Breast epithelium (tissue), 4 donors: ENCODE data around the gene CPO. TPM values are rescaled to one million over a fixed set of nuclear protein-coding genes. Genes with fewer than 3 reads are reported as not detected.

Source experiments
- DNase-seq, 2 donors: peaks; one replicate each; pipeline ENCODE4 v3.0.0-alpha.2; 2019; ENCODE audit warnings: low spot score in 2 of 2
- H3K27ac ChIP-seq, 2 donors: fragments of 200-600 bp; sonication (generic) in 1 of 2; one replicate each; pipeline ENCODE4 v1.5.1; 2016 to 2019; ENCODE audit warnings: mild to moderate bottlenecking in 1 of 2
- H3K27me3 ChIP-seq, 2 donors: fragments of 200-600 bp; sonication (generic) in 1 of 2; one replicate each; pipeline versions ENCODE4 v1.5.1 to v1.6.0; 2017 to 2019; ENCODE audit warnings: control low read depth in 1 of 2, mild to moderate bottlenecking in 1 of 2
- H3K36me3 ChIP-seq: fragments of 200-600 bp; one replicate; pipeline ENCODE4 v1.5.1; 2019
- H3K4me1 ChIP-seq, 2 donors: fragments of 200-600 bp; sonication (generic); one replicate each; pipeline ENCODE4 v1.5.1; 2016 to 2019; ENCODE audit warnings: control low read depth in 1 of 2
- H3K4me3 ChIP-seq, 3 donors: fragments of 200-600 bp; sonication (generic); 1 replicate in 2 of 3; 2 replicates in 1 of 3; pipeline ENCODE4 v1.5.1; 2016 to 2019; ENCODE audit warnings: mild to moderate bottlenecking in 3 of 3, moderate library complexity in 2 of 3
- H3K9me3 ChIP-seq, 2 donors: fragments of 200-600 bp; sonication (generic) in 1 of 2; one replicate each; pipeline ENCODE4 v1.5.1; 2016 to 2019; ENCODE audit warnings: control low read depth in 1 of 2
- CTCF ChIP-seq, 3 donors: fragments of 450-650 bp; IDR thresholded peaks; one replicate each; pipeline ENCODE4 v1.5.1; 2016 to 2017; ENCODE audit warnings: antibody characterized with exemption in 3 of 3, mild to moderate bottlenecking in 3 of 3, moderate library complexity in 3 of 3
- POLR2A ChIP-seq: fragments of 450-650 bp; IDR thresholded peaks from one replicate; pipeline ENCODE4 v1.6.1; 2016; ENCODE audit warnings: antibody characterized with exemption, mild to moderate bottlenecking, moderate library complexity
- POLR2AphosphoS5 ChIP-seq, 3 donors: sonication (generic); formaldehyde crosslinking; IDR thresholded peaks; one replicate each; pipeline ENCODE4 v1.6.1; 2017; ENCODE audit warnings: antibody characterized with exemption in 3 of 3
- intact Hi-C: fragments of 100-400 bp; cut with DNase I; formaldehyde crosslinking; loops from one replicate; pipeline ENCODE4 v1.15.1; 2023; ENCODE audit warnings: low total_unique reads
- total RNA-seq, 3 donors: library from RNA; depleted of rRNA; stranded (reverse); fragments of >200 nt; gene quantifications; one replicate each; pipeline ENCODE4 v1.1.0, GENCODE V29; 2016

Gene CPO
- 1 to 10 TPM in 1 of 3 donors, under 1 TPM in 2; 0.66 to 1.6 (median 0.96) TPM for total RNA-seq

- intact Hi-C loops = no loop called here
- no peaks in the 10 kb centered on the region for H3K27me3 ChIP-seq
- H3K27ac ChIP-seq = no peak within 1 kb of the TSS
- DNase-seq = no peak
- no peaks in the 10 kb centered on the region for H3K9me3 ChIP-seq
- TF ChIP-seq POLR2A (no peak), POLR2AphosphoS5 (IDR thresholded peaks at IDR 0.05) (no peak), CTCF (IDR thresholded peaks at IDR 0.05) (no peak)
- no peaks in the 10 kb centered on the region for H3K36me3 ChIP-seq
- H3K4me1 ChIP-seq = no peaks in the 10 kb centered on the region
- H3K4me3 ChIP-seq = no peak within 1 kb of the TSS
Measured at GRCh38 chr2:206939340-206939739, at the start of gene CPO. TSS of gene CPO (plus strand) at chr2:206939518. CDS start at chr2:206939600, 82 bp downstream.

- H3K4me1 ChIP-seq = no peaks in the 10 kb centered on the region
- no peak overlapping the region for H3K27ac ChIP-seq
- no peaks in the 10 kb centered on the region for H3K36me3 ChIP-seq
- intact Hi-C loops = no loop called here
- DNase-seq = no peak
- TF ChIP-seq POLR2AphosphoS5 (IDR thresholded peaks at IDR 0.05) (no peak), POLR2A (no peak), CTCF (IDR thresholded peaks at IDR 0.05) (no peak)
- H3K27me3 ChIP-seq = no peaks in the 10 kb centered on the region
- no peak overlapping the region for H3K4me3 ChIP-seq
- no peaks in the 10 kb centered on the region for H3K9me3 ChIP-seq
Measured at GRCh38 chr2:206890179-206890578, 49.1 kb upstream of the CPO start.

GRCh38 chr2:206890926-206891325 is 48.4 kb upstream of the CPO start:
- DNase-seq = no peak
- no peaks in the 10 kb centered on the region for H3K36me3 ChIP-seq
- H3K9me3 ChIP-seq = no peaks in the 10 kb centered on the region
- no peaks in the 10 kb centered on the region for H3K4me1 ChIP-seq
- H3K4me3 ChIP-seq = no peak overlapping the region
- TF ChIP-seq POLR2A (no peak), CTCF (IDR thresholded peaks at IDR 0.05) (no peak), POLR2AphosphoS5 (IDR thresholded peaks at IDR 0.05) (no peak)
- H3K27me3 ChIP-seq = no peaks in the 10 kb centered on the region
- intact Hi-C loops = no loop called here
- H3K27ac ChIP-seq = no peak overlapping the region

- H3K9me3 ChIP-seq = no peaks in the 10 kb centered on the region
- no peak for TF ChIP-seq CTCF (IDR thresholded peaks at IDR 0.05)
- no peak for TF ChIP-seq POLR2AphosphoS5 (IDR thresholded peaks at IDR 0.05)
- no peak for TF ChIP-seq POLR2A
- DNase-seq = no peak
- H3K36me3 ChIP-seq = no peaks in the 10 kb centered on the region
- no peaks in the 10 kb centered on the region for H3K4me1 ChIP-seq
- no peak overlapping the region for H3K27ac ChIP-seq
- intact Hi-C loops = no loop called here
- H3K4me3 ChIP-seq = no peak overlapping the region
- no peaks in the 10 kb centered on the region for H3K27me3 ChIP-seq
Measured at GRCh38 chr2:206915121-206915520, 24.2 kb upstream of the CPO start.

GRCh38 chr2:206918263-206918662 is 21.1 kb upstream of the CPO start:
- H3K36me3 ChIP-seq = no peaks in the 10 kb centered on the region
- no peaks in the 10 kb centered on the region for H3K27me3 ChIP-seq
- TF ChIP-seq CTCF (IDR thresholded peaks at IDR 0.05) (no peak), POLR2AphosphoS5 (IDR thresholded peaks at IDR 0.05) (no peak), POLR2A (no peak)
- no peaks in the 10 kb centered on the region for H3K9me3 ChIP-seq
- DNase-seq = no peak
- H3K27ac ChIP-seq = no peak overlapping the region
- no peak overlapping the region for H3K4me3 ChIP-seq
- no peaks in the 10 kb centered on the region for H3K4me1 ChIP-seq
- intact Hi-C loops = no loop called here
